PC-3 (cell line): ENCODE data around the gene SDR42E1. TPM values are rescaled to one million over a fixed set of nuclear protein-coding genes. Genes with fewer than 3 reads are reported as not detected.

Experiments
- ATAC-seq: fragments of 200-7000 bp; cut with Tn5 transposase; 2 replicates; pipeline ENCODE4 v1.9.1; 2020; ENCODE audit warnings: mild to moderate bottlenecking, moderate library complexity
- BruUV-seq: library from RNA; stranded (reverse); fragments of 400-500 nt; replicated peaks from 2 replicates; lab custom pipeline; 2021; lab: Mats Ljungman, UMichigan
- CTCF ChIA-PET: fragments of 300-600 bp; sonication (Branson Sonifier 250); formaldehyde crosslinking; loops from one replicate; lab custom pipeline; 2022; ENCODE audit warnings: antibody characterized with exemption; lab: Charles Lee
- POLR2A ChIA-PET: fragments of 300-600 bp; sonication (Branson Sonifier 250); formaldehyde crosslinking; loops from one replicate; lab custom pipeline; 2022; ENCODE audit warnings: antibody characterized with exemption; ENCODE audit not compliant: unreplicated experiment; lab: Charles Lee
- DNase-seq: peaks from one replicate; pipeline ENCODE4 v3.0.0-alpha.2; 2015
- H2AFZ ChIP-seq: fragments of 300-600 bp; sonication (generic); 2 replicates; pipeline ENCODE4 v1.6.0; 2016; ENCODE audit warnings: antibody characterized with exemption, low read length
- H3F3A ChIP-seq: fragments of 300-600 bp; sonication (generic); one replicate; pipeline ENCODE4 v1.6.0; 2017; ENCODE audit warnings: antibody characterized with exemption, low read length, control low read depth, mild to moderate bottlenecking; ENCODE audit not compliant: unreplicated experiment
- H3K27ac ChIP-seq: fragments of 300-600 bp; sonication (generic); 2 replicates; pipeline ENCODE4 v1.5.1; 2016; ENCODE audit warnings: mild to moderate bottlenecking, low read length
- H3K27me3 ChIP-seq: fragments of 300-600 bp; sonication (generic); 2 replicates; pipeline ENCODE4 v1.6.1; 2016; ENCODE audit warnings: low read length, mixed read lengths
- H3K36me3 ChIP-seq: fragments of 300-600 bp; sonication (generic); 2 replicates; pipeline ENCODE4 v1.6.1; 2016; ENCODE audit warnings: low read depth, mixed run types, low read length, mixed read lengths
- H3K4me1 ChIP-seq: fragments of 300-600 bp; sonication (generic); 2 replicates; pipeline ENCODE4 v1.5.1; 2016; ENCODE audit warnings: low read length; ENCODE audit not compliant: insufficient read depth
- H3K4me2 ChIP-seq: fragments of 300-600 bp; sonication (generic); 2 replicates; pipeline ENCODE4 v1.6.0; 2016; ENCODE audit warnings: low read length
- H3K4me3 ChIP-seq: fragments of 300-600 bp; sonication (generic); 2 replicates; pipeline ENCODE4 v1.5.1; 2016; ENCODE audit warnings: mild to moderate bottlenecking, low read length, mixed read lengths
- H3K79me2 ChIP-seq: fragments of 300-600 bp; sonication (generic); 2 replicates; pipeline ENCODE4 v1.6.1; 2017; ENCODE audit warnings: low read length, mixed read lengths
- H3K9ac ChIP-seq: fragments of 300-600 bp; sonication (generic); 2 replicates; pipeline ENCODE4 v1.6.0; 2016; ENCODE audit warnings: mild to moderate bottlenecking, low read length
- H3K9me2 ChIP-seq: fragments of 300-600 bp; sonication (generic); replicated peaks from 2 replicates; pipeline ENCODE4 v1.6.1; 2016; ENCODE audit warnings: mixed run types, low read length, mixed read lengths
- H3K9me3 ChIP-seq: fragments of 300-600 bp; sonication (generic); 2 replicates; pipeline ENCODE4 v1.6.1; 2016; ENCODE audit warnings: low read length, mixed read lengths
- H4K20me1 ChIP-seq: fragments of 300-600 bp; sonication (generic); 2 replicates; pipeline ENCODE4 v1.6.1; 2016; ENCODE audit warnings: low read length, mixed read lengths
- EZH2 ChIP-seq: fragments of 300-600 bp; sonication (generic); IDR thresholded peaks from one replicate; pipeline ENCODE4 v1.6.1; 2017; ENCODE audit warnings: antibody characterized with exemption, mild to moderate bottlenecking, low read length; ENCODE audit not compliant: unreplicated experiment
- EZH2phosphoT487 ChIP-seq: fragments of 300-600 bp; sonication (generic); IDR thresholded peaks from 2 replicates; pipeline ENCODE4 v1.6.1; 2018; ENCODE audit warnings: mild to moderate bottlenecking, antibody characterized with exemption, low read length, borderline replicate concordance
- intact Hi-C: fragments of 100-400 bp; cut with micrococcal nuclease; formaldehyde crosslinking; loops from 2 replicates; pipeline ENCODE4 v1.9.0; 2023
- total RNA-seq: library from RNA; depleted of rRNA; stranded (reverse); fragments of >200 nt; gene quantifications from 2 replicates; pipeline ENCODE4 v1.2.3, GENCODE V29; 2014
- TF ChIP-seq, protein P1 (sequence below): fragments of 300-600 bp; sonication (generic); conservative IDR thresholded peaks from 2 replicates; pipeline ENCODE4 v1.5.1; 2017; ENCODE audit warnings: antibody characterized with exemption, low read depth, mild to moderate bottlenecking, low read length

Gene SDR42E1
- total RNA-seq, 1 experiment from 2014 or later = not detected

DNA sequence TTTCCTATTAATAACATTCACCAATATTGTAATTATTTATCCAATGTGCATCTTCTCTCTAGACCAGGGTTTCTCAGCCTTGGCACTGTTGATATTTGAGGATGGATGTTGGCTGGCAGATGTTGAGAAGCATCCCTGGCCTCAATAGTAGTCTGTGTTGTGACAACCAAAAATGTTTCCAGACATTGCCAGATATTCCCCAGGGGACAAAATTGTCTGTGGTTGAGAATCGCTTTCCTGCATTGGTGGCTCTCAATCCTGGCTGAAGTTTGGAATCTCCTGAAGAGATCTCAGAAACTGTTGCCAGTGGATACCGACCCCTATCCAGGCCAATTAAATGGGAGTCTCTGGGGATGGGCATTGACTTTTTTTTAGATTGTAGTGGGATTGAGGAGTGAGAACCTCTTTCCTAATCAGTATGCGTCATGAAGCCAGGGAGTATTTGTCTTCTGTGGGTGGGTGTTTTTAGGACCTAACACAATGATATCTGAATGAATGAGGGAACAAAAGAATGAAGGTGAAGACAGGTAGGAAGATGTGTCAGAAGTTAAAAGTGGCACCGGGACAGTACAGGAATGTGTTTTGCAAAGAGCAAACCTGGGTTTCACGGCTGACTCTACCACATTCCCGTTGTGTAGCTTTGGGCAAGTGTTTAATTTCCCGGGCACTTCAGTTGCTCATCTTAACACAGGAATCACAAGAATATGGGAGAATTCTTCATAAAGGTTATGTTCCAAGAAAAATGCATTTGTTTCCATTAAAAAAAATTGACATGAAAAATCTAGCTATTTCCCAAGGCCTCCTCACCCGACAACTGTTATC, 48.1 kb upstream of the SDR42E1 start:
- Histone ChIP-seq H3K4me2 (no peak overlapping the region), H3K9ac (no peak overlapping the region), H3K79me2 (no peaks in the 10 kb centered on the region), H3K9me3 (no peaks in the 10 kb centered on the region), H4K20me1 (no peaks in the 10 kb centered on the region), H3K4me1 (peaks cover 15% of the 10 kb centered on the region), H2AFZ (no peak overlapping the region), H3K9me2 (no peaks in the 10 kb centered on the region), H3K27ac (no peak overlapping the region), H3K27me3 (no peaks in the 10 kb centered on the region), H3K36me3 (no peaks in the 10 kb centered on the region), H3K4me3 (no peak overlapping the region), H3F3A (no peaks in the 10 kb centered on the region)
- POLR2A ChIA-PET = no interaction called here
- ATAC-seq (no peak), DNase-seq (no peak)
- TF ChIP-seq EZH2phosphoT487 (no peak), EZH2 (no peak)
- TF ChIP-seq, protein P1, sequence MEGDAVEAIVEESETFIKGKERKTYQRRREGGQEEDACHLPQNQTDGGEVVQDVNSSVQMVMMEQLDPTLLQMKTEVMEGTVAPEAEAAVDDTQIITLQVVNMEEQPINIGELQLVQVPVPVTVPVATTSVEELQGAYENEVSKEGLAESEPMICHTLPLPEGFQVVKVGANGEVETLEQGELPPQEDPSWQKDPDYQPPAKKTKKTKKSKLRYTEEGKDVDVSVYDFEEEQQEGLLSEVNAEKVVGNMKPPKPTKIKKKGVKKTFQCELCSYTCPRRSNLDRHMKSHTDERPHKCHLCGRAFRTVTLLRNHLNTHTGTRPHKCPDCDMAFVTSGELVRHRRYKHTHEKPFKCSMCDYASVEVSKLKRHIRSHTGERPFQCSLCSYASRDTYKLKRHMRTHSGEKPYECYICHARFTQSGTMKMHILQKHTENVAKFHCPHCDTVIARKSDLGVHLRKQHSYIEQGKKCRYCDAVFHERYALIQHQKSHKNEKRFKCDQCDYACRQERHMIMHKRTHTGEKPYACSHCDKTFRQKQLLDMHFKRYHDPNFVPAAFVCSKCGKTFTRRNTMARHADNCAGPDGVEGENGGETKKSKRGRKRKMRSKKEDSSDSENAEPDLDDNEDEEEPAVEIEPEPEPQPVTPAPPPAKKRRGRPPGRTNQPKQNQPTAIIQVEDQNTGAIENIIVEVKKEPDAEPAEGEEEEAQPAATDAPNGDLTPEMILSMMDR = no peak
- CTCF ChIA-PET = no interaction called here
- BruUV-seq = no TSS peak
- intact Hi-C loops = no loop called here

DNA sequence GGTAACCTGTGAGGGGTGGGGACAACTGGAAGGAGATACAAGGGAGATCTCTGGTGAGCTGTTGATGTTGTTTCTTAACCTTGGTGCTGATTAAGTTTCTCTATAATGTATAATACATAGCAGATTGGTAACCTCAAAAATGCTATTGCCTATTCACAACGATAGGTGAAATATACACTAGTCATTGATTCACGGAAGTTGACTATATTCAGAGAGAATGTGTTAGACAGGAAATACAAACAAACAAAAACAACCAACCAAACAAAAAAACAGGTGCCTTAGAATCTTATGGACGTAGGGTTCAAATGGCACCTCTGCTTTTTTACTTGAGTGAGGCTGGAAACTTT, 45.3 kb upstream of the SDR42E1 start:
- TF ChIP-seq, protein P1 = no peak
- TF ChIP-seq EZH2 (no peak), EZH2phosphoT487 (no peak)
- ATAC-seq (no peak), DNase-seq (no peak)
- POLR2A ChIA-PET = no interaction called here
- Histone ChIP-seq H3K9ac (no peak overlapping the region), H3K27me3 (no peaks in the 10 kb centered on the region), H2AFZ (no peak overlapping the region), H3K36me3 (no peaks in the 10 kb centered on the region), H3K27ac (no peak overlapping the region), H3K4me1 (no peaks in the 10 kb centered on the region), H3K9me2 (no peaks in the 10 kb centered on the region), H3K4me3 (no peak overlapping the region), H4K20me1 (no peaks in the 10 kb centered on the region), H3K9me3 (no peaks in the 10 kb centered on the region), H3K79me2 (no peaks in the 10 kb centered on the region), H3K4me2 (no peak overlapping the region), H3F3A (no peaks in the 10 kb centered on the region)
- CTCF ChIA-PET = no interaction called here
- BruUV-seq = no TSS peak
- intact Hi-C loops = no loop called here
